Measurements from ENCODE around the gene ARX. TPM values are rescaled to one million over a fixed set of nuclear protein-coding genes. Genes with fewer than 3 reads are reported as not detected.

The ARX gene
- total and polyA plus RNA-seq, 9 donors = 21.8 to 152 (median 78.0) TPM

DNA sequence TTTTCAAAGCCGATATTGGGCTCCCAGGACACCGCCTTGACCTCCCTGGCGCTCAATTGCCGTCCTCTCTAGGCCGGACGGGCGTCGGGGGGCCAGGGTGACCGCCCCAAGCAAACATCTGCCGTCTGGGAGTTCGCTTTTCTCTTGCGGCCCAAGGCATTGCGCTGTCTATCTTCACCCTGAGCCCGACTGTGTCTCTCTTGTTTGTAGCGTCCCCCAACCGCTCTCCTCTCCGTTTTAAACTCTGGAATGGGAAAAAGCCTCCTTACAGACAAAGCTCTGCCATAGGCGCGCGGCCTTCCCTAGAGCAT is 551 bp upstream of the ARX start:
- WGBS, 3 donors = 28 to 43% (median 36%) methylated on average over 20 of the region's 20 CpGs
- H3K4me3 ChIP-seq = no peak overlapping the region
- H3K9me3 ChIP-seq = no peaks in the 10 kb centered on the region
- H3K27me3 ChIP-seq = no peaks in the 10 kb centered on the region
- H3K36me3 ChIP-seq = no peaks in the 10 kb centered on the region
- intact Hi-C loops (cut with DNase I) = loop anchor here in 2 of 4 donors (10.0 kb wide), 2 partner anchors 142 to 172 kb away; no protein-coding TSS in a partner anchor
- peak overlapping the region; percentile 68 to 85 for H3K27ac ChIP-seq
- DNase-seq = peak; percentile 41 to 56 (median 50)
- H3K4me1 ChIP-seq (ENCODE audit: insufficient read depth) = no peaks in the 10 kb centered on the region
- TF ChIP-seq, protein P1, sequence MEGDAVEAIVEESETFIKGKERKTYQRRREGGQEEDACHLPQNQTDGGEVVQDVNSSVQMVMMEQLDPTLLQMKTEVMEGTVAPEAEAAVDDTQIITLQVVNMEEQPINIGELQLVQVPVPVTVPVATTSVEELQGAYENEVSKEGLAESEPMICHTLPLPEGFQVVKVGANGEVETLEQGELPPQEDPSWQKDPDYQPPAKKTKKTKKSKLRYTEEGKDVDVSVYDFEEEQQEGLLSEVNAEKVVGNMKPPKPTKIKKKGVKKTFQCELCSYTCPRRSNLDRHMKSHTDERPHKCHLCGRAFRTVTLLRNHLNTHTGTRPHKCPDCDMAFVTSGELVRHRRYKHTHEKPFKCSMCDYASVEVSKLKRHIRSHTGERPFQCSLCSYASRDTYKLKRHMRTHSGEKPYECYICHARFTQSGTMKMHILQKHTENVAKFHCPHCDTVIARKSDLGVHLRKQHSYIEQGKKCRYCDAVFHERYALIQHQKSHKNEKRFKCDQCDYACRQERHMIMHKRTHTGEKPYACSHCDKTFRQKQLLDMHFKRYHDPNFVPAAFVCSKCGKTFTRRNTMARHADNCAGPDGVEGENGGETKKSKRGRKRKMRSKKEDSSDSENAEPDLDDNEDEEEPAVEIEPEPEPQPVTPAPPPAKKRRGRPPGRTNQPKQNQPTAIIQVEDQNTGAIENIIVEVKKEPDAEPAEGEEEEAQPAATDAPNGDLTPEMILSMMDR (IDR thresholded peaks at IDR 0.05) = no peak

DNA sequence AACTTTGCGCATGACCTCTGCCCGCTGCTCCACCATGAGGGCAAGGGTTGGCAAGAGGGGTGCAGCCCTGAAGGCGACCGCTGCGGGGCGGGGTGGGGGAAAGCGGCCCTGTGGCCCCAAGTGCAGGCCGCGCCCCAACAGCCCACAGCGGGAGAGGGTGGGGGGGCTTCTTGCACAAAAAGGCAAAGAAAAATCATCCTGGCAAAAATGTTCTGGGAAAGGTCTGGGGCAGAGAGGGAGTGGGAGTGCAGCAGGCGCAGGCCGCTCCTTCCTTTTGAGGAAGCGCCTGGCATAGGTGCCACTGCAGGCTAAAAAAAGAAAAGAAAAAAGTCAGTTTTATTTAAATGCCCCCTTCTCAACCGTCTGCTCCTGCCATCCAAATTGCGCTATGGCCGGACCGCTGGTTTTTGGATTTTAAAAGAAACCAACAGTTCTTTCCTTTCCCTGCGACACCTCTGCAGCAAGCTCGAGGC is 1.4 kb downstream of the ARX start:
- Histone ChIP-seq H3K4me1 (ENCODE audit: insufficient read depth) (no peaks in the 10 kb centered on the region), H3K27me3 (no peaks in the 10 kb centered on the region), H3K36me3 (no peaks in the 10 kb centered on the region), H3K27ac (peak overlapping the region; percentile 67 to 85), H3K9me3 (no peaks in the 10 kb centered on the region), H3K4me3 (peak overlapping the region; percentile 34)
- WGBS, 3 donors = 20 to 37% (median 34%) methylated on average over 19 of the region's 19 CpGs
- intact Hi-C loops (cut with DNase I) = loop anchor here in 2 of 4 donors (5.0 to 10.0 kb wide), 3 partner anchors 140 to 172 kb away; no protein-coding TSS in a partner anchor
- no peak for DNase-seq
- TF ChIP-seq, protein P1 (IDR thresholded peaks at IDR 0.05) = no peak
- TF ChIP-seq EP300 (IDR thresholded peaks at IDR 0.05) (no peak), POLR2A (IDR thresholded peaks at IDR 0.05) (no peak)

DNA sequence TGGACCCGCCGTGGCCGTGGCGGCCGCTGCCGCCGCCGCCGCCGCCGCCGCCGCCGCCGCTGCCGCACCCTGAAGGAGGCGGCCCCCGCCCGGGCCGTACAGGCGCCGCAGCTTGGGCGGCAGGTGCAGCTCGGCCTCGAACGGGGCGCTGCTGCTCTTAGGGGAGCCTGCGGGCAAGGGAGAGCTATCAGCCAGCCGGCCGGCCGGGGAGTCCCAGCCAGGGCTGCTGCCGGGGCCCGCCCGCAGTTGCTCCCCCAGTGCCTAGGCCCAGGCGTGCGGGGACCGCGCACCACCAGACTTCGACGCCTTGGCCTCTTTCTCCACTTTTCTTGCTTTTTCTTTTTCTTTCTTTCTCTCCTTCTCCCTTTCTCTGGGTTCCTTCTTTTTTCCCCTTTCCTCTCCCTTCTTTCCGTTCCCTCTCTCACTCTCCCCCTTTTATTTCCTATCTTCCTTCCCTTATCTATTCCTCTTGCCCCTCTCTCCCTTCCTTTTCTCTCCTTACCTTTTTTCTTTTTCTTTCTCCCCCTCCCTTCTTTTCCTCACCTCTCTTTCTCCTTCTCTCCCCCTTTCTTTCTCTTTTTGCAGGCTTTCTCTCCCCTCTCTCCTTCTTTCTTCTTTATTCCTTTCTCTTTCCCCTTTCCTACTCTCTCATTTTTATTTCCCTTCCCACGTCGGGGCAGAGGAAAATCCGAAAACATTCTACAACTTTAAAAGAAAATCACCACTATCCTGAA is 2.0 kb downstream of the ARX start:
- DNase-seq = no peak
- Histone ChIP-seq H3K27ac (peak overlapping the region; percentile 67 to 85), H3K27me3 (no peaks in the 10 kb centered on the region), H3K9me3 (no peaks in the 10 kb centered on the region), H3K36me3 (no peaks in the 10 kb centered on the region), H3K4me1 (ENCODE audit: insufficient read depth) (no peaks in the 10 kb centered on the region), H3K4me3 (peak overlapping the region; percentile 34)
- 19 to 28% (median 25%) methylated on average over 22 to 44 of the region's 44 CpGs for WGBS, 3 donors
- intact Hi-C loops (cut with DNase I) = loop anchor here in 2 of 4 donors (5.0 to 10.0 kb wide), 3 partner anchors 139 to 171 kb away; no protein-coding TSS in a partner anchor
- TF ChIP-seq EP300 (IDR thresholded peaks at IDR 0.05) (no peak), POLR2A (IDR thresholded peaks at IDR 0.05) (no peak)
- TF ChIP-seq, protein P1 (IDR thresholded peaks at IDR 0.05) = no peak

DNA sequence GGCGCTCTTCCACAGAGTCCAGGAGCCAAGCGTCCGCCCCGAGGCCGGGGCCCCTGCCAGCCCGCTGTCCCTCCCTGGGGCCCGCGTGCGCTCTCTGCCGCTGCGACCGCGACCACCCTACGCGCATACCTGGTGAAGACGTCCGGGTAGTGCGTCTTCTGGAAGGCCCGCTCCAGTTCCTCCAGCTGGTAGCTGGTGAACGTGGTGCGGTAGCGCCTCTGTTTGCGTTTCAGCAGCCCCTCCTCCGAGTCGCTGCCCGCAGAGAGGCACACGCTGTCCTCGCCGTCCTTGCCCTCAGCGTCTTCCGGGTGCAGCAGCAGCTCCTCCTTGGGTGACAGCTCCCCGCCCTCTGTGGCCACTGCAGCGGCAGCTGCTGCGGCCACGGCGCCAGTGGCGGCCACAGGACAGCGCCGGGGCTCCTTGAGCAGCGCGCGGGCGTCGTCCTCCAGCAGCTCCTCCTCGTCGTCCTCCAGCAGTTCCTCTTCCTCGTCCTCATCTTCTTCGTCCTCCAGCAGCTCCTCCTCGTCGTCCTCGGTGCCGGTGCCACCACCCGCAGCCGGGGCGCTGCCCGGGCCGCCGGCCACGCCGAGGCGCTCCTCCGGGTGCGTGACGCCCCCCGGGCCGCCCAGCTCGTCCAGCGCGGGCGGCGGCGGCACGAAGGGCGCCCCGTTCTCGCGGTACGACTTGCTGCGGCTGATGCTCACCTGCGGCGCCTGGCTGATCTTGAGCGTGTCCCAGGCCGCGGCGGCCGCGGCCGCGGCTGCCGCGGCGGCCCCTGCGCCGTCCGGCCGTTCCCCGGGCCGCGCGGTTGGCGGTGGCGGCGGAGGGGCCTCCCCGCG is 2.8 kb downstream of the ARX start:
- no peaks in the 10 kb centered on the region for H3K36me3 ChIP-seq
- no peak for DNase-seq
- no peaks in the 10 kb centered on the region for H3K9me3 ChIP-seq
- no peaks in the 10 kb centered on the region for H3K27me3 ChIP-seq
- H3K4me1 ChIP-seq (ENCODE audit: insufficient read depth) = no peaks in the 10 kb centered on the region
- H3K27ac ChIP-seq = peak overlapping the region; percentile 81 to 93
- 26 to 42% (median 31%) methylated on average over 78 to 105 of the region's 105 CpGs for WGBS, 3 donors
- TF ChIP-seq POLR2A (IDR thresholded peaks at IDR 0.05) (no peak), EP300 (IDR thresholded peaks at IDR 0.05) (no peak)
- TF ChIP-seq, protein P1 (IDR thresholded peaks at IDR 0.05) = no peak
- H3K4me3 ChIP-seq = peak overlapping the region; percentile 36
- intact Hi-C loops (cut with DNase I) = loop anchor here in 2 of 4 donors (5.0 to 10.0 kb wide), 3 partner anchors 138 to 171 kb away; no protein-coding TSS in a partner anchor

Measured in ovary (tissue), 9 donors.